B cell (primary cell): ENCODE data around the gene COMT. TPM values are rescaled to one million over a fixed set of nuclear protein-coding genes. Genes with fewer than 3 reads are reported as not detected.

Experiments used
- ATAC-seq: fragments of 200-7000 bp; cut with Tn5 transposase; one replicate; pipeline ENCODE4 v1.10.0; 2021; ENCODE audit warnings: low read depth, mild to moderate bottlenecking, moderate number of reproducible peaks, moderate library complexity
- CTCF ChIA-PET: fragments of 350-600 bp; sonication (Branson Sonifier 250); formaldehyde crosslinking; loops from one replicate; lab custom pipeline; 2021; ENCODE audit warnings: antibody characterized with exemption, inconsistent platforms; lab: Charles Lee
- POLR2A ChIA-PET: fragments of 350-600 bp; sonication (Branson Sonifier 250); formaldehyde crosslinking; loops from one replicate; lab custom pipeline; 2021; ENCODE audit warnings: antibody characterized with exemption; lab: Charles Lee
- DNase-seq: peaks from one replicate; pipeline ENCODE4 v3.0.0; 2013
- H2AFZ ChIP-seq: 2 replicates; pipeline ENCODE4 v1.6.1; 2012; ENCODE audit warnings: mild to moderate bottlenecking, low read depth, low read length; ENCODE audit not compliant: insufficient read depth, poor library complexity, severe bottlenecking
- H3K27ac ChIP-seq, 2 donors: 1 replicate in 1 of 2; 2 replicates in 1 of 2; pipeline ENCODE4 v1.5.1; 2012 to 2013; ENCODE audit warnings: low read length in 2 of 2, mild to moderate bottlenecking in 2 of 2, moderate library complexity in 1 of 2
- H3K27me3 ChIP-seq, 4 experiments: fragments of 200-600 bp in 1 of 4; sonication (generic) in 1 of 4; replicated peaks in 1 of 4; 1 replicate in 2 of 4; 2 replicates in 2 of 4; pipeline versions ENCODE4 v1.6.1 to v1.7.0; 2013 to 2016; ENCODE audit warnings: low read length in 3 of 4, mild to moderate bottlenecking in 2 of 4, mixed read lengths in 1 of 4, moderate library complexity in 1 of 4; ENCODE audit not compliant: insufficient read depth in 4 of 4, control insufficient read depth in 3 of 4; ENCODE audit errors: control extremely low read depth in 1 of 4
- H3K36me3 ChIP-seq, 2 experiments: replicated peaks in 1 of 2; 1 replicate in 1 of 2; 2 replicates in 1 of 2; pipeline versions ENCODE4 v1.6.1 to v1.7.1; 2013; ENCODE audit warnings: low read length in 1 of 2; ENCODE audit not compliant: insufficient read depth in 2 of 2, control insufficient read depth in 1 of 2; ENCODE audit errors: control extremely low read depth in 1 of 2, extremely low read depth in 1 of 2
- H3K4me1 ChIP-seq, 2 donors: fragments of 200-600 bp in 1 of 2; sonication (generic) in 1 of 2; 1 replicate in 1 of 2; 2 replicates in 1 of 2; pipeline versions ENCODE4 v1.5.1 to v1.6.1; 2013 to 2017; ENCODE audit warnings: low read length in 2 of 2; ENCODE audit not compliant: control insufficient read depth in 2 of 2, insufficient read depth in 2 of 2
- H3K4me2 ChIP-seq: replicated peaks from 2 replicates; pipeline ENCODE3; 2012; ENCODE audit warnings: mild to moderate bottlenecking, low read depth, low read length; ENCODE audit not compliant: poor library complexity, severe bottlenecking
- H3K4me3 ChIP-seq, 5 experiments: fragments of 200-600 bp in 1 of 5; sonication (generic) in 1 of 5; 1 replicate in 3 of 5; 2 replicates in 2 of 5; pipeline versions ENCODE4 v1.5.1 to v1.7.0; 2011 to 2016; ENCODE audit warnings: low read length in 4 of 5, mild to moderate bottlenecking in 4 of 5, low read depth in 2 of 5, control low read depth in 1 of 5, moderate library complexity in 1 of 5; ENCODE audit not compliant: insufficient read depth in 1 of 5; ENCODE audit errors: control extremely low read depth in 1 of 5, extremely low read depth in 1 of 5
- H3K79me2 ChIP-seq: fragments of 200-600 bp; sonication (generic); one replicate; pipeline ENCODE4 v1.6.0; 2016; ENCODE audit warnings: low read length; ENCODE audit not compliant: control insufficient read depth, insufficient read depth
- H3K9ac ChIP-seq: fragments of 200-600 bp; sonication (generic); 2 replicates; pipeline ENCODE4 v1.6.1; 2017; ENCODE audit warnings: mild to moderate bottlenecking, low read length, moderate library complexity
- H3K9me3 ChIP-seq, 3 donors: one replicate each; pipeline versions ENCODE4 v1.6.1 to v1.7.1; 2013; ENCODE audit warnings: low read length in 2 of 3; ENCODE audit not compliant: control insufficient read depth in 2 of 3, insufficient read depth in 1 of 3; ENCODE audit errors: control extremely low read depth in 1 of 3
- H4K20me1 ChIP-seq: 2 replicates; pipeline ENCODE4 v1.6.0; 2012; ENCODE audit warnings: mild to moderate bottlenecking, low read length; ENCODE audit not compliant: insufficient read depth, control insufficient read depth, poor library complexity, severe bottlenecking
- H3K27ac Mint-ChIP-seq: one replicate; pipeline ENCODE4 v1.8.0; 2021; ENCODE audit warnings: mixed read lengths
- H3K27me3 Mint-ChIP-seq: one replicate; pipeline ENCODE4 v1.8.0; 2021; ENCODE audit warnings: mixed read lengths
- H3K4me1 Mint-ChIP-seq: one replicate; pipeline ENCODE4 v1.8.0; 2021; ENCODE audit warnings: mixed read lengths
- H3K4me3 Mint-ChIP-seq: one replicate; pipeline ENCODE4 v1.8.0; 2021; ENCODE audit warnings: mixed read lengths
- H3K9me3 Mint-ChIP-seq: one replicate; pipeline ENCODE4 v1.8.0; 2022; ENCODE audit warnings: mixed read lengths; ENCODE audit not compliant: insufficient read depth
- CTCF ChIP-seq: fragments of 200-600 bp; IDR thresholded peaks from one replicate; pipeline ENCODE4 v1.8.0; 2022; ENCODE audit warnings: antibody characterized with exemption, mild to moderate bottlenecking
- EZH2 ChIP-seq: IDR thresholded peaks from 2 replicates; pipeline ENCODE4 v1.6.1; 2012; ENCODE audit warnings: borderline replicate concordance, low read depth, mild to moderate bottlenecking, moderate library complexity, low read length; ENCODE audit not compliant: insufficient read depth, poor library complexity, severe bottlenecking
- WGBS: methylation state at CpG from one replicate; pipeline ENCODE4 v1.1.5; 2013; ENCODE audit warnings: missing lambda C conversion rate; ENCODE audit not compliant: insufficient coverage; 5-methylcytosine and 5-hydroxymethylcytosine counted together
- intact Hi-C: fragments of 100-400 bp; cut with micrococcal nuclease; formaldehyde crosslinking; loops from one replicate; pipeline ENCODE4 v1.10.0; 2022
- polyA plus RNA-seq: library from polyadenylated mRNA; depleted of rRNA; stranded (reverse); fragments of >200 nt; gene quantifications from 2 replicates; pipeline ENCODE4 v1.2.3, GENCODE V29; 2012
- total RNA-seq, 2 donors: library from RNA; stranded (reverse); fragments of 120-200 nt in 1 of 2; gene quantifications; 1 replicate in 1 of 2; 2 replicates in 1 of 2; pipeline versions ENCODE4 v1.2.3 to v1.2.4, GENCODE V29; 2013 to 2022

Gene COMT
- total and polyA plus RNA-seq, 2 donors (not counting 1 experiment from before 2014, with no cell fraction given) = 32.6 to 58.3 TPM

- WGBS = 47% methylated on average over 8 of the region's 12 CpGs
- H3K4me1 ChIP-seq = no peaks in the 10 kb centered on the region
- H3K9ac ChIP-seq = no peak overlapping the region
- intact Hi-C loops = no loop called here
- H3K4me2 ChIP-seq = no peak overlapping the region
- CTCF ChIA-PET = no interaction called here
- Mint-ChIP-seq H3K4me1 (no peaks in the 10 kb centered on the region), H3K4me3 (no peak overlapping the region), H3K27me3 (no peaks in the 10 kb centered on the region), H3K27ac (no peak overlapping the region), H3K9me3 (no peaks in the 10 kb centered on the region)
- H4K20me1 ChIP-seq = no peaks in the 10 kb centered on the region
- no peak overlapping the region for H3K4me3 ChIP-seq
- H3K79me2 ChIP-seq = no peaks in the 10 kb centered on the region
- H3K27me3 ChIP-seq = no peaks in the 10 kb centered on the region
- ATAC-seq (no peak), DNase-seq (no peak)
- no peak overlapping the region for H3K27ac ChIP-seq
- H3K9me3 ChIP-seq = peaks cover 0 to 15% (median 4%) of the 10 kb centered on the region in 3 donors
- H2AFZ ChIP-seq = no peak overlapping the region
- POLR2A ChIA-PET = no interaction called here
- TF ChIP-seq CTCF (no peak), EZH2 (no peak)
- H3K36me3 ChIP-seq = no peaks in the 10 kb centered on the region
These were observed 9.0 kb upstream of the COMT start for GRCh38 chr22:19932367-19933206.
